Measurements from ENCODE around the gene LMAN2L.

LMAN2L gene

GRCh38 chr2:96699621-96700020, 40.2 kb downstream of the LMAN2L start:
- TF ChIP-seq CTCF (IDR thresholded peaks at IDR 0.05; ENCODE audit: control insufficient read depth, extremely low read depth, insufficient read depth) = no peak
- H3K4me3 ChIP-seq (ENCODE audit: low read depth, low read length) = no peak overlapping the region
- DNase-seq (ENCODE audit: low read depth) = no peak

- H3K4me3 ChIP-seq (ENCODE audit: low read depth, low read length) = no peak overlapping the region
- TF ChIP-seq CTCF (IDR thresholded peaks at IDR 0.05; ENCODE audit: control insufficient read depth, extremely low read depth, insufficient read depth) = no peak
- no peak for DNase-seq (ENCODE audit: low read depth)
Observed at GRCh38 chr2:96699021-96699420, 40.8 kb downstream of the LMAN2L start.

GRCh38 chr2:96698221-96698861, 41.5 kb downstream of the LMAN2L start:
- H3K4me3 ChIP-seq (ENCODE audit: low read depth, low read length) = no peak overlapping the region
- no peak for TF ChIP-seq CTCF (IDR thresholded peaks at IDR 0.05; ENCODE audit: control insufficient read depth, extremely low read depth, insufficient read depth)

GRCh38 chr2:96697476-96697875, 42.4 kb downstream of the LMAN2L start:
- no peak overlapping the region for H3K4me3 ChIP-seq (ENCODE audit: low read depth, low read length)
- no peak for TF ChIP-seq CTCF (IDR thresholded peaks at IDR 0.05; ENCODE audit: control insufficient read depth, extremely low read depth, insufficient read depth)
- no peak for DNase-seq (ENCODE audit: low read depth)

More at GRCh38 chr2:96698221-96698861, 41.5 kb downstream of the LMAN2L start:
- no peak for DNase-seq (ENCODE audit: low read depth)

- TF ChIP-seq CTCF (IDR thresholded peaks at IDR 0.05; ENCODE audit: control insufficient read depth, extremely low read depth, insufficient read depth) = no peak
- no peak for DNase-seq (ENCODE audit: low read depth)
Observed at GRCh38 chr2:96695602-96696001, 44.3 kb downstream of the LMAN2L start.

GRCh38 chr2:96694816-96695455, 44.9 kb downstream of the LMAN2L start:
- no peak for DNase-seq (ENCODE audit: low read depth)
- no peak for TF ChIP-seq CTCF (IDR thresholded peaks at IDR 0.05; ENCODE audit: control insufficient read depth, extremely low read depth, insufficient read depth)
- no peak overlapping the region for H3K4me3 ChIP-seq (ENCODE audit: low read depth, low read length)

More at GRCh38 chr2:96695602-96696001, 44.3 kb downstream of the LMAN2L start:
- no peak overlapping the region for H3K4me3 ChIP-seq (ENCODE audit: low read depth, low read length)
